K562 (cell line): ENCODE data around the gene ITPR2. TPM values are rescaled to one million over a fixed set of nuclear protein-coding genes. Genes with fewer than 3 reads are reported as not detected.

Experiments
- ATAC-seq: fragments of 200-7000 bp; cut with Tn5 transposase; 3 replicates; pipeline ENCODE4 v1.9.1; 2020; ENCODE audit warnings: moderate library complexity
- BruUV-seq: library from RNA; stranded (reverse); fragments of 400-500 nt; replicated peaks from 2 replicates; lab custom pipeline; 2021; lab: Mats Ljungman, UMichigan
- CTCF ChIA-PET: fragments of 300-600 bp; formaldehyde crosslinking; extraction: SDS; loops from one replicate; lab custom pipeline; 2021; ENCODE audit warnings: low intra/inter-chr PET ratio; lab: Yijun Ruan, JAX
- POLR2A ChIA-PET: fragments of 300-600, 350-650 bp; sonication (Branson Sonifier 250); formaldehyde crosslinking; extraction: SDS; loops from one replicate; lab custom pipeline; 2021; ENCODE audit warnings: antibody characterized with exemption, inconsistent platforms; lab: Yijun Ruan, JAX
- DNase-seq, 4 experiments: peaks; one replicate each; pipeline versions ENCODE4 v3.0.0 to v3.0.0-alpha.2; 2011 to 2018; ENCODE audit warnings: low spot score in 3 of 4, mixed read lengths in 3 of 4; ENCODE audit errors: extremely low read depth in 1 of 4
- FAIRE-seq: peaks from 2 replicates; lab custom pipeline; 2011; peaks lifted over from hg19 to GRCh38; lab: Jason Lieb, UNC
- H2AFZ ChIP-seq: 2 replicates; pipeline ENCODE4 v1.6.0; 2011; ENCODE audit warnings: low read depth, low read length, control low read depth, inconsistent platforms
- H3K27ac ChIP-seq: fragments of 200-600 bp; 3 replicates; pipeline ENCODE4 v1.8.0; 2011; ENCODE audit warnings: low read depth, mild to moderate bottlenecking, control low read depth, inconsistent platforms, low read length, moderate library complexity, mixed read lengths; ENCODE audit errors: extremely low read depth
- H3K27me3 ChIP-seq, 2 experiments: fragments of 300-600 bp in 1 of 2; 2 replicates in 1 of 2; 3 replicates in 1 of 2; pipeline versions ENCODE4 v1.6.0 to v1.8.0; 2011; ENCODE audit warnings: inconsistent platforms in 2 of 2, low read length in 2 of 2, mild to moderate bottlenecking in 1 of 2, mixed read lengths in 1 of 2, moderate library complexity in 1 of 2; ENCODE audit not compliant: control insufficient read depth in 2 of 2, insufficient read depth in 2 of 2
- H3K36me3 ChIP-seq: fragments of 300-600 bp; 3 replicates; pipeline ENCODE4 v1.8.0; 2011; ENCODE audit warnings: mild to moderate bottlenecking, low read length, inconsistent platforms; ENCODE audit not compliant: control insufficient read depth, insufficient read depth
- H3K4me1 ChIP-seq, 2 experiments: fragments of 200-600 bp in 1 of 2; replicated peaks in 1 of 2; 2 replicates in 1 of 2; 3 replicates in 1 of 2; pipeline versions ENCODE4 v1.5.1 to v1.8.0; 2011; ENCODE audit warnings: inconsistent platforms in 2 of 2, low read length in 2 of 2, mild to moderate bottlenecking in 1 of 2, mixed read lengths in 1 of 2, moderate library complexity in 1 of 2; ENCODE audit not compliant: control insufficient read depth in 2 of 2, insufficient read depth in 2 of 2
- H3K4me2 ChIP-seq: 2 replicates; pipeline ENCODE4 v1.6.1; 2011; ENCODE audit warnings: low read length, control low read depth, inconsistent platforms, mixed read lengths; ENCODE audit not compliant: insufficient read depth
- H3K4me3 ChIP-seq: fragments of 200-600 bp; sonication (generic), shearing (Covaris generic); 2 replicates; pipeline ENCODE4 v1.5.1; 2016; ENCODE audit warnings: control low read depth, inconsistent platforms
- H3K79me2 ChIP-seq: fragments of 200-600 bp; 3 replicates; pipeline ENCODE4 v1.8.0; 2011; ENCODE audit warnings: low read length, inconsistent platforms; ENCODE audit not compliant: control insufficient read depth, insufficient read depth
- H3K9ac ChIP-seq, 2 experiments: 2 replicates each; pipeline versions ENCODE4 v1.6.0 to v1.6.1; 2011; ENCODE audit warnings: low read depth in 2 of 2, low read length in 2 of 2, control low read depth in 1 of 2, inconsistent platforms in 1 of 2, mild to moderate bottlenecking in 1 of 2, mixed read lengths in 1 of 2; ENCODE audit not compliant: insufficient read depth in 1 of 2
- H3K9me1 ChIP-seq: one replicate; pipeline ENCODE4 v1.6.0; 2011; ENCODE audit warnings: inconsistent platforms, mild to moderate bottlenecking, low read length, moderate library complexity; ENCODE audit not compliant: control insufficient read depth, insufficient read depth
- H3K9me3 ChIP-seq: replicated peaks from 2 replicates; pipeline ENCODE4 v1.5.1; 2011; ENCODE audit warnings: low read depth, low read length, inconsistent platforms; ENCODE audit not compliant: control insufficient read depth, insufficient read depth
- H4K20me1 ChIP-seq: replicated peaks from 2 replicates; pipeline ENCODE4 v1.6.1; 2011; ENCODE audit warnings: low read length, inconsistent platforms, mixed read lengths; ENCODE audit not compliant: control insufficient read depth, insufficient read depth
- CBX1 ChIP-seq: sonication (generic); IDR thresholded peaks from 2 replicates; pipeline ENCODE4 v1.6.1; 2016; ENCODE audit warnings: antibody characterized with exemption, low read depth, mild to moderate bottlenecking
- CHD1 ChIP-seq: fragments of 200-600 bp; sonication (generic); IDR thresholded peaks from one replicate; pipeline ENCODE4 v1.6.1; 2012; ENCODE audit warnings: mild to moderate bottlenecking, moderate library complexity, low read length, inconsistent platforms
- ETV1 ChIP-seq: fragments of 450-650 bp; conservative IDR thresholded peaks from 2 replicates; pipeline ENCODE4 v1.6.1; 2016; ENCODE audit warnings: missing genetic modification characterization, control low read depth, low read depth, missing compliant biosample characterization
- HDAC1 ChIP-seq, 2 experiments: fragments of 450-650 bp; IDR thresholded peaks; 2 replicates each; pipeline ENCODE4 v1.6.1; 2016 to 2017; ENCODE audit warnings: inconsistent platforms in 1 of 2, mild to moderate bottlenecking in 1 of 2, moderate library complexity in 1 of 2
- HMBOX1 ChIP-seq: sonication (generic); IDR thresholded peaks from 2 replicates; pipeline ENCODE4 v1.6.1; 2016
- JUN ChIP-seq, 2 experiments: sonication (generic) in 1 of 2; formaldehyde crosslinking in 1 of 2; IDR thresholded peaks; 2 replicates each; pipeline versions ENCODE4 v1.6.1 to v1.8.0; 2012 to 2022; ENCODE audit warnings: borderline replicate concordance in 2 of 2, mild to moderate bottlenecking in 2 of 2, improper control_type of control experiment in 1 of 2, low read depth in 1 of 2, low read length in 1 of 2, missing genetic modification reagents in 1 of 2
- MAZ ChIP-seq, 2 experiments: fragments of 450-650 bp in 1 of 2; sonication (generic) in 1 of 2; formaldehyde crosslinking; IDR thresholded peaks in 1 of 2; conservative IDR thresholded peaks in 1 of 2; 2 replicates each; pipeline versions ENCODE4 v1.4.0 to v1.5.0; 2020; ENCODE audit warnings: mild to moderate bottlenecking in 1 of 2, missing genetic modification reagents in 1 of 2
- MBD2 ChIP-seq: sonication (generic); IDR thresholded peaks from 2 replicates; pipeline ENCODE4 v1.6.1; 2016; ENCODE audit warnings: low read depth, borderline replicate concordance
- PURB ChIP-seq: sonication (generic); formaldehyde crosslinking; IDR thresholded peaks from 2 replicates; pipeline ENCODE4 v1.9.0; 2021; ENCODE audit warnings: low read depth, mild to moderate bottlenecking, missing genetic modification reagents
- RBM17 ChIP-seq: fragments of 200-400 bp; formaldehyde crosslinking; IDR thresholded peaks from 2 replicates; pipeline ENCODE4 v1.6.1; 2017; ENCODE audit warnings: low read depth, mild to moderate bottlenecking, low read length, borderline replicate concordance
- SMAD4 ChIP-seq: fragments of 250-450 bp; sonication (Bioruptor Pico); conservative IDR thresholded peaks from 2 replicates; pipeline ENCODE4 v1.8.0; 2021; ENCODE audit warnings: inconsistent platforms, mild to moderate bottlenecking, moderate library complexity
- TOE1 ChIP-seq, 2 experiments: fragments of 450-650 bp in 1 of 2; sonication (generic) in 1 of 2; formaldehyde crosslinking in 1 of 2; IDR thresholded peaks; 2 replicates each; pipeline versions ENCODE4 v1.7.1 to v1.8.0; 2016 to 2022; ENCODE audit warnings: borderline replicate concordance in 2 of 2, mild to moderate bottlenecking in 2 of 2, antibody characterized with exemption in 1 of 2, inconsistent platforms in 1 of 2, low read depth in 1 of 2, missing genetic modification reagents in 1 of 2, moderate library complexity in 1 of 2
- XRCC3 ChIP-seq: fragments of 450-650 bp; IDR thresholded peaks from 2 replicates; pipeline ENCODE4 v1.6.1; 2017; ENCODE audit warnings: mild to moderate bottlenecking, moderate library complexity
- ZNF77 ChIP-seq: fragments of 250-450 bp; sonication (Bioruptor Pico); IDR thresholded peaks from 2 replicates; pipeline ENCODE4 v1.5.0; 2020
- WGBS: fragments of 100-300 bp; shearing (Covaris generic); methylation state at CpG from one replicate; pipeline ENCODE4 v1.1.6; 2016; ENCODE audit warnings: low coverage, mixed read lengths; ENCODE audit not compliant: insufficient coverage; ENCODE audit errors: missing lambda C conversion rate; 5-methylcytosine and 5-hydroxymethylcytosine counted together
- in situ Hi-C: fragments of 300-500 bp; cut with MboI; formaldehyde crosslinking; loops from 4 replicates; pipeline ENCODE4 v1.15.0; 2018; ENCODE audit warnings: inconsistent platforms, mixed read lengths
- intact Hi-C: fragments of 100-400 bp; cut with micrococcal nuclease; formaldehyde crosslinking; loops from 2 replicates; pipeline ENCODE4 v1.14.2; 2022
- polyA plus RNA-seq, 8 experiments: library from polyadenylated mRNA; depleted of rRNA in 4 of 8; stranded (reverse) in 5 of 8; unstranded in 3 of 8; fragments of >200 nt; fragmentation: Nextera tagmentation in 2 of 8; fragmentation: Illumina TruSeq in 1 of 8; extraction: Ambion mirVana in 2 of 8; extraction: Trizol in 1 of 8; gene quantifications; 2 replicates each; pipeline versions ENCODE4 v1.2.1 to v1.2.3, GENCODE V29; 2011 to 2014; ENCODE audit warnings: inconsistent platforms in 1 of 8, missing spikeins in 1 of 8
- total RNA-seq, 7 experiments: library from RNA; depleted of rRNA in 6 of 7; stranded (reverse); fragments of >200 nt in 6 of 7; fragmentation: Illumina TruSeq in 2 of 7; extraction: Trizol in 2 of 7; gene quantifications; 2 replicates each; pipeline versions ENCODE4 v1.2.1 to v1.2.3, GENCODE V29; 2011 to 2021; ENCODE audit warnings: low replicate concordance in 1 of 7

The ITPR2 gene
- total and polyA plus RNA-seq, 9 of the 15 experiments (the other 6 are each of a cell fraction or from before 2014, with no cell fraction given) = 0.21 to 3.3 (median 0.95) TPM

GRCh38 chr12:26566675-26567074 lies 266.3 kb downstream of the ITPR2 start:
- H3K4me2 ChIP-seq = no peak overlapping the region
- ATAC-seq (no peak), DNase-seq (no peak), FAIRE-seq (no peak)
- TF ChIP-seq JUN (IDR thresholded peaks at IDR 0.05; ENCODE audit: borderline replicate concordance, low read depth, low read length) (no peak), JUN (CRISPR knock-in tag; IDR thresholded peaks at IDR 0.05; ENCODE audit: borderline replicate concordance) (no peak), ETV1 (tag) (no peak), XRCC3 (no peak), HDAC1 (IDR thresholded peaks at IDR 0.05) (no peak), SMAD4 (no peak), TOE1 (IDR thresholded peaks at IDR 0.05; ENCODE audit: borderline replicate concordance) (no peak), TOE1 (CRISPR knock-in tag; IDR thresholded peaks at IDR 0.05; ENCODE audit: borderline replicate concordance, low read depth) (no peak), ZNF77 (CRISPR knock-in tag) (no peak), HMBOX1 (no peak), MBD2 (no peak), CHD1 (no peak), PURB (CRISPR knock-in tag) (no peak), MAZ (CRISPR knock-in tag; conservative IDR thresholded peaks at IDR 0.05 in 1 of 2, IDR thresholded peaks at IDR 0.05 in 1 of 2) (no peak), CBX1 (no peak), RBM17 (no peak)
- no peak overlapping the region for H3K4me3 ChIP-seq
- H3K27me3 ChIP-seq = no peaks in the 10 kb centered on the region
- H3K9ac ChIP-seq = no peak overlapping the region
- ChIA-PET CTCF (no interaction called here), POLR2A (no interaction called here)
- no peak overlapping the region for H2AFZ ChIP-seq
- no peak overlapping the region for H3K27ac ChIP-seq
- in situ Hi-C loops (no loop called here), intact Hi-C loops (no loop called here)
- no peaks in the 10 kb centered on the region for H3K9me3 ChIP-seq
- no peaks in the 10 kb centered on the region for H3K79me2 ChIP-seq
- no peaks in the 10 kb centered on the region for H3K9me1 ChIP-seq
- H3K36me3 ChIP-seq = no peaks in the 10 kb centered on the region
- no peaks in the 10 kb centered on the region for H4K20me1 ChIP-seq
- no TSS peak for BruUV-seq
- no peaks in the 10 kb centered on the region for H3K4me1 ChIP-seq
- 4% methylated on average over 2 of the region's 2 CpGs for WGBS
